Measurements from ENCODE around the gene GDAP2. TPM values are rescaled to one million over a fixed set of nuclear protein-coding genes. Genes with fewer than 3 reads are reported as not detected.
A peak's percentile ranks its signal among the peaks of the same experiment; 100 is the strongest.
"Not testable (repeated sequence)": the region's sequence is repeated elsewhere in the genome, so short reads cannot be mapped to it uniquely, and the experiment has no call there.

The GDAP2 gene
- total RNA-seq, 1 donor from 2014 or later: 28.4 TPM

- H3K4me3 Mint-ChIP-seq (ENCODE audit: low read depth): no peak overlapping the region
- H3K9me3 Mint-ChIP-seq (ENCODE audit: low read depth): peaks cover 3% of the 10 kb centered on the region
- peaks cover 23% of the 10 kb centered on the region for H3K4me1 Mint-ChIP-seq (ENCODE audit: low read depth)
- TF ChIP-seq CTCF (IDR thresholded peaks at IDR 0.05; ENCODE audit: unreplicated experiment): no peak
- no peaks in the 10 kb centered on the region for H3K27me3 Mint-ChIP-seq
- no peak for DNase-seq (ENCODE audit: low spot score, unreplicated experiment)
- peaks cover 9% of the 10 kb centered on the region for H3K36me3 Mint-ChIP-seq (ENCODE audit: insufficient read depth)
- no peak overlapping the region for H3K27ac Mint-ChIP-seq
Observed at GRCh38 chr1:117925981-117926380, 3.4 kb downstream of the GDAP2 start.

- not testable (repeated sequence) for H3K4me1 Mint-ChIP-seq (ENCODE audit: low read depth); DNase-seq (ENCODE audit: low spot score, unreplicated experiment); H3K27me3 Mint-ChIP-seq; H3K27ac Mint-ChIP-seq; H3K4me3 Mint-ChIP-seq (ENCODE audit: low read depth); H3K9me3 Mint-ChIP-seq (ENCODE audit: low read depth)
- H3K36me3 Mint-ChIP-seq (ENCODE audit: insufficient read depth): peaks cover 18% of the 10 kb centered on the region
Observed at GRCh38 chr1:117922717-117923116, 6.7 kb downstream of the GDAP2 start.

GRCh38 chr1:117921991-117922390 is 7.4 kb downstream of the GDAP2 start:
- no peak overlapping the region for H3K4me3 Mint-ChIP-seq (ENCODE audit: low read depth)
- H3K27ac Mint-ChIP-seq: no peak overlapping the region
- no peak for TF ChIP-seq CTCF (IDR thresholded peaks at IDR 0.05; ENCODE audit: unreplicated experiment)
- peaks cover 3% of the 10 kb centered on the region for H3K9me3 Mint-ChIP-seq (ENCODE audit: low read depth)
- no peak for DNase-seq (ENCODE audit: low spot score, unreplicated experiment)
- no peaks in the 10 kb centered on the region for H3K27me3 Mint-ChIP-seq
- H3K4me1 Mint-ChIP-seq (ENCODE audit: low read depth): peaks cover under 1% of the 10 kb centered on the region
- H3K36me3 Mint-ChIP-seq (ENCODE audit: insufficient read depth): peaks cover 18% of the 10 kb centered on the region

- no peak for TF ChIP-seq CTCF (IDR thresholded peaks at IDR 0.05; ENCODE audit: unreplicated experiment)
- Mint-ChIP-seq H3K27me3 (no peaks in the 10 kb centered on the region), H3K9me3 (ENCODE audit: low read depth) (peaks cover 3% of the 10 kb centered on the region), H3K27ac (no peak overlapping the region), H3K4me1 (ENCODE audit: low read depth) (no peaks in the 10 kb centered on the region), H3K36me3 (ENCODE audit: insufficient read depth) (peaks cover 23% of the 10 kb centered on the region), H3K4me3 (ENCODE audit: low read depth) (no peak overlapping the region)
- DNase-seq (ENCODE audit: low spot score, unreplicated experiment): no peak
Observed at GRCh38 chr1:117919376-117919775, 10.0 kb downstream of the GDAP2 start.

- Mint-ChIP-seq H3K27ac (no peak overlapping the region), H3K9me3 (ENCODE audit: low read depth) (no peaks in the 10 kb centered on the region), H3K4me3 (ENCODE audit: low read depth) (no peak overlapping the region), H3K4me1 (ENCODE audit: low read depth) (no peaks in the 10 kb centered on the region), H3K36me3 (ENCODE audit: insufficient read depth) (peaks cover 13% of the 10 kb centered on the region), H3K27me3 (no peaks in the 10 kb centered on the region)
- no peak for TF ChIP-seq CTCF (IDR thresholded peaks at IDR 0.05; ENCODE audit: unreplicated experiment)
- no peak for DNase-seq (ENCODE audit: low spot score, unreplicated experiment)
Observed at GRCh38 chr1:117911051-117911450, 18.4 kb downstream of the GDAP2 start.

- H3K27ac Mint-ChIP-seq: peak overlapping the region; percentile 19
- peaks cover 38% of the 10 kb centered on the region for H3K36me3 Mint-ChIP-seq (ENCODE audit: insufficient read depth)
- no peaks in the 10 kb centered on the region for H3K27me3 Mint-ChIP-seq
- H3K4me1 Mint-ChIP-seq (ENCODE audit: low read depth): peaks cover 12% of the 10 kb centered on the region
- TF ChIP-seq CTCF (IDR thresholded peaks at IDR 0.05; ENCODE audit: unreplicated experiment): no peak
- no peak for DNase-seq (ENCODE audit: low spot score, unreplicated experiment)
- H3K9me3 Mint-ChIP-seq (ENCODE audit: low read depth): peaks cover 7% of the 10 kb centered on the region
- no peak overlapping the region for H3K4me3 Mint-ChIP-seq (ENCODE audit: low read depth)
Observed at GRCh38 chr1:117905019-117905418, 24.4 kb downstream of the GDAP2 start.
